VCaP (cell line): ENCODE results near the gene AP3M1.

ENCODE experiments used
- H3K27ac ChIP-seq: fragments of 450-650 bp; 2 replicates; pipeline ENCODE4 v1.5.1; 2017
- TF ChIP-seq, protein P1 (sequence below): fragments of 450-650 bp; conservative IDR thresholded peaks from 2 replicates; pipeline ENCODE4 v1.5.1; 2017; ENCODE audit warnings: mild to moderate bottlenecking, moderate library complexity

Gene AP3M1

GRCh38 chr10:74145133-74145532 lies 5.5 kb downstream of the AP3M1 start:
- peak overlapping the region; percentile 6; the same call in 1 of the 2 replicates for H3K27ac ChIP-seq
- TF ChIP-seq, protein P1, sequence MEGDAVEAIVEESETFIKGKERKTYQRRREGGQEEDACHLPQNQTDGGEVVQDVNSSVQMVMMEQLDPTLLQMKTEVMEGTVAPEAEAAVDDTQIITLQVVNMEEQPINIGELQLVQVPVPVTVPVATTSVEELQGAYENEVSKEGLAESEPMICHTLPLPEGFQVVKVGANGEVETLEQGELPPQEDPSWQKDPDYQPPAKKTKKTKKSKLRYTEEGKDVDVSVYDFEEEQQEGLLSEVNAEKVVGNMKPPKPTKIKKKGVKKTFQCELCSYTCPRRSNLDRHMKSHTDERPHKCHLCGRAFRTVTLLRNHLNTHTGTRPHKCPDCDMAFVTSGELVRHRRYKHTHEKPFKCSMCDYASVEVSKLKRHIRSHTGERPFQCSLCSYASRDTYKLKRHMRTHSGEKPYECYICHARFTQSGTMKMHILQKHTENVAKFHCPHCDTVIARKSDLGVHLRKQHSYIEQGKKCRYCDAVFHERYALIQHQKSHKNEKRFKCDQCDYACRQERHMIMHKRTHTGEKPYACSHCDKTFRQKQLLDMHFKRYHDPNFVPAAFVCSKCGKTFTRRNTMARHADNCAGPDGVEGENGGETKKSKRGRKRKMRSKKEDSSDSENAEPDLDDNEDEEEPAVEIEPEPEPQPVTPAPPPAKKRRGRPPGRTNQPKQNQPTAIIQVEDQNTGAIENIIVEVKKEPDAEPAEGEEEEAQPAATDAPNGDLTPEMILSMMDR, result no peak

GRCh38 chr10:74140553-74140952 lies 10.1 kb downstream of the AP3M1 start:
- H3K27ac ChIP-seq, result no peak overlapping the region
- TF ChIP-seq, protein P1, result no peak

GRCh38 chr10:74139981-74140380 lies 10.6 kb downstream of the AP3M1 start:
- TF ChIP-seq, protein P1, result no peak
- no peak overlapping the region for H3K27ac ChIP-seq

DNA sequence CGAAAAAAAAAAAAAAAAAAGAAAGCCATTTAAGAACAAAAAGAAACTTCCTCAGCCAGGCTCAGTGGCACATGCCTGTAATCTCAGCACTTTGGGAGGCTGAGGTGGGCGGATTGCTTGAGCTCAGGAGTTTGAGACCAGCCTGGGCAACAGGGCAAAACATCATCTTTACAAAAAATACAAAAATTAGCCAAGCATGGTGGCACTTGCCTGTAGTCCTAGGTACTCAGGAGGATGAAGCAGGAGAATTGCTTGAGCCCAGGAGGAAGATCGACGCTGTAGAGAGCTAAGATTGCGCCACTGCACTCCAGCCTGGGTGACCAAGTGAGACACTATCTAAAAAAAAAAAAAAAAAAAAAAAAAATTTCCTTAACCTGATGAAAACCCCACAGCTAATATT lies 12.0 kb downstream of the AP3M1 start:
- peak overlapping the region; percentile 6; the same call in 1 of the 2 replicates for H3K27ac ChIP-seq

GRCh38 chr10:74137992-74138391 lies 12.6 kb downstream of the AP3M1 start:
- TF ChIP-seq, protein P1, result no peak; the same call in 1 of the 2 replicates
- H3K27ac ChIP-seq, result peak overlapping the region; percentile 8; the same call in 1 of the 2 replicates

GRCh38 chr10:74135452-74135851 lies 15.2 kb downstream of the AP3M1 start:
- no peak overlapping the region for H3K27ac ChIP-seq
- TF ChIP-seq, protein P1, result no peak

DNA sequence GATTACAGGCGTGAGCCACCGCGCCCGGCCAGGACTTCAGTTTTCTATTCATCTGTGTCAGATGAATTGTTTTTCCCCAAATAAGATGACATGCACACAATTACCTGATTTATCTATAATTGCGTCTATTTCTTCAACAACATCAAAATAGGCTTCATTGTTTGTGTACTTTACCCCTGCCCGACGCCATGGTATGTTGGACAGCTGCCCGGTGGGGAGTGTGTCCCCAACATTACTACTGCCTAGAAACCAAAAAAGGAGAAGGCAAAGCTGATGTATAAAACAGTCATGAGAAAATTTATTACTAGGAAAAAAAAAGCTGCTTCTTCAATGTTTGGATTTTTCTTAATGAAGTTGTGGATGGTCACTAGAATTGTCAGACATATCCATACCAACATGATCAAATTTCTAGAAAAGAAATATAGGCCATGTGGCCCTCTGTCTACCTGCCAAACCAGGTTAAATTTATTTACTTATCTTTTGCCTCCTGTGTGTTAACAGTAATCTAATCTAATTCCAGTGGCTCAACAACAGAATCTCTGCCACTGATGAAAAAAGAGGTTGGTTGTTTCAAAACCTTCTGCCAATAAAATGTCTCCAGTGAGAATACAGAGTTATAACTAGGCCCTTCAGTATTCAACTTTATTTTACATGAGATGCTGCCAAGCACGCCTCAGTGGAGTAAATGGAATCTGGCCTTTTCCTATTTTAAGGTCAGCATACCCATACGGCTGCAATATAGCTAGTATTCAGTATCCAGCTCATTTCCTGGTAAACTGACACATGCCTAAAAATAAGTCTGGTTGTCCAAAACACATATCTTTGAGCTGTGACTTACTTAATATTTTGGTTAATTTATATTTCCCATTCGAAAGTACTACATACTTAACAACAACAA lies 16.5 kb downstream of the AP3M1 start:
- H3K27ac ChIP-seq, result no peak overlapping the region
- TF ChIP-seq, protein P1, result no peak

- TF ChIP-seq, protein P1, result no peak
These were observed 27.5 kb downstream of the AP3M1 start for GRCh38 chr10:74123081-74123480.

More at GRCh38 chr10:74123081-74123480, 27.5 kb downstream of the AP3M1 start:
- H3K27ac ChIP-seq, result no peak overlapping the region; the same call in 1 of the 2 replicates
